ENCODE results near the gene SNX11. TPM values are rescaled to one million over a fixed set of nuclear protein-coding genes. Genes with fewer than 3 reads are reported as not detected.

SNX11 gene
- total and polyA plus RNA-seq, 2 of the 8 experiments (the other 6 are each of a cell fraction or from before 2014, with no cell fraction given), result 21.1 to 21.4 TPM

GRCh38 chr17:48123111-48123510, 15.5 kb downstream of the SNX11 start:
- no peak overlapping the region for H3K4me3 ChIP-seq (ENCODE audit: extremely low read depth in 1 of 4, insufficient read depth in 2 of 4, low read depth in 3 of 4, low read length in 4 of 4)
- H2BK12ac ChIP-seq (ENCODE audit: low read depth, low read length), result no peak overlapping the region
- H4K8ac ChIP-seq (ENCODE audit: extremely low read depth, insufficient read depth, low read length), result no peak overlapping the region
- ChIA-PET POLR2A (ENCODE audit: partially characterized antibody) (interaction anchor here (0.9 to 2.2 kb wide), 9 partner anchors 15 to 97 kb away, joined by 3 to 10 read pairs (median 3); partner anchors contain the start of gene NFE2L1), CTCF (ENCODE audit: partially characterized antibody) (interaction anchor here (1.0 to 4.6 kb wide), 12 partner anchors 8 to 98 kb away, joined by 3 to 16 read pairs (median 5); partner anchors contain the start of gene SNX11)
- no peak overlapping the region for H2BK20ac ChIP-seq (ENCODE audit: low read length)
- H3K36me3 ChIP-seq (ENCODE audit: control insufficient read depth in 2 of 4, insufficient read depth in 4 of 4, low read length in 3 of 4), result peaks cover 6 to 27% (median 20%) of the 10 kb centered on the region in 4 experiments; a peak in 7 of 8 replicates
- DNase-seq (ENCODE audit: low read depth in 1 of 2, low spot score in 2 of 2) (no peak), FAIRE-seq (no peak)
- no peaks in the 10 kb centered on the region for H3K27me3 ChIP-seq (replicated peaks in 1 of 4; ENCODE audit: control insufficient read depth in 3 of 4, extremely low read depth in 1 of 4, insufficient read depth in 3 of 4, low read length in 3 of 4)
- H4K5ac ChIP-seq (ENCODE audit: insufficient read length, low read depth, low read length), result no peak overlapping the region
- H2AK5ac ChIP-seq (ENCODE audit: low read depth, low read length), result no peak overlapping the region
- H2BK120ac ChIP-seq (replicated peaks; ENCODE audit: low read depth, low read length), result no peak overlapping the region
- H3K79me2 ChIP-seq (ENCODE audit: control insufficient read depth in 1 of 2, insufficient read depth in 2 of 2, low read length in 2 of 2), result no peaks in the 10 kb centered on the region
- no peak overlapping the region for H3K56ac ChIP-seq (replicated peaks; ENCODE audit: insufficient read length, low read depth, low read length)
- H3K79me1 ChIP-seq (ENCODE audit: low read depth, low read length), result no peaks in the 10 kb centered on the region
- H4K20me1 ChIP-seq (replicated peaks in 1 of 2; ENCODE audit: control insufficient read depth in 1 of 2, insufficient read depth in 2 of 2, low read length in 2 of 2), result no peaks in the 10 kb centered on the region
- H2BK15ac ChIP-seq (ENCODE audit: low read length), result no peak overlapping the region
- H3K9ac ChIP-seq (replicated peaks in 1 of 4; ENCODE audit: extremely low read depth in 1 of 4, low read depth in 3 of 4, low read length in 3 of 4), result no peak overlapping the region
- no peaks in the 10 kb centered on the region for H3K23me2 ChIP-seq (ENCODE audit: low read depth, low read length)
- no peaks in the 10 kb centered on the region for H3K9me3 ChIP-seq (ENCODE audit: insufficient read depth in 2 of 2, low read depth in 1 of 2, low read length in 1 of 2)
- no peak overlapping the region for H3K4me2 ChIP-seq (ENCODE audit: insufficient read depth in 1 of 2, low read depth in 2 of 2, low read length in 2 of 2)
- H3K4ac ChIP-seq (replicated peaks; ENCODE audit: insufficient read length, low read depth, low read length), result no peak overlapping the region
- no peak overlapping the region for H4K91ac ChIP-seq (replicated peaks; ENCODE audit: insufficient read length, low read length)
- H3K23ac ChIP-seq (ENCODE audit: insufficient read length), result no peak overlapping the region
- no peak overlapping the region for H3K14ac ChIP-seq (ENCODE audit: insufficient read length)
- no peak overlapping the region for H3K27ac ChIP-seq (ENCODE audit: low read depth, low read length)
- WGBS, 2 experiments (ENCODE audit: extremely low coverage in 1 of 2, insufficient coverage in 1 of 2, insufficient read length in 1 of 2, insufficient replicate concordance in 2 of 2, low coverage in 1 of 2, low lambda C conversion rate in 2 of 2, missing lambda C conversion rate in 1 of 2), result 85% methylated on average over 6 of the region's 6 CpGs; no CpG with 5 or more reads in 1 of the 2 experiments
- H2AFZ ChIP-seq (ENCODE audit: low read length), result no peak overlapping the region
- no peaks in the 10 kb centered on the region for H3K4me1 ChIP-seq (replicated peaks in 1 of 4; ENCODE audit: control insufficient read depth in 3 of 4, insufficient read depth in 4 of 4, low read length in 3 of 4)
- H3K18ac ChIP-seq (ENCODE audit: extremely low read depth, low read length), result no peak overlapping the region
- H2BK5ac ChIP-seq (ENCODE audit: low read depth, low read length), result no peak overlapping the region
- no peak for TF ChIP-seq RAD21 (IDR thresholded peaks at IDR 0.05 in 1 of 2, conservative IDR thresholded peaks at IDR 0.05 in 1 of 2; ENCODE audit: low read depth in 2 of 2, low read length in 2 of 2)
- 0 out of 4 replicates have a peak, but pooled peaks of 1 of the 2 experiments have one; percentile 33 for TF ChIP-seq SIN3A (conservative IDR thresholded peaks at IDR 0.05 in 1 of 2, IDR thresholded peaks at IDR 0.05 in 1 of 2; ENCODE audit: low read depth in 1 of 2, low read length in 2 of 2)
